Measurements from ENCODE around the gene TGFBR3.
A peak's percentile ranks its signal among the peaks of the same experiment; 100 is the strongest.

TGFBR3 gene

GRCh38 chr1:91704746-91705145 is 181.2 kb downstream of the TGFBR3 start:
- DNase-seq, result no peak

- no peak for DNase-seq
Observed at GRCh38 chr1:91703095-91703494, 182.9 kb downstream of the TGFBR3 start.

GRCh38 chr1:91701472-91701869 is 184.5 kb downstream of the TGFBR3 start:
- DNase-seq, result no peak

GRCh38 chr1:91700771-91701471 is 185.0 kb downstream of the TGFBR3 start:
- no peak for DNase-seq

- no peak for DNase-seq
Observed at GRCh38 chr1:91700332-91700731, 185.6 kb downstream of the TGFBR3 start.

GRCh38 chr1:91699339-91699974 is 186.5 kb downstream of the TGFBR3 start:
- DNase-seq, result no peak

- no peak for DNase-seq
Observed at GRCh38 chr1:91697861-91698260, 188.1 kb downstream of the TGFBR3 start.

- no peak for DNase-seq
Observed at GRCh38 chr1:91697416-91697815, 188.5 kb downstream of the TGFBR3 start.

- no peak for DNase-seq
Observed at GRCh38 chr1:91696321-91696720, 189.6 kb downstream of the TGFBR3 start.

- DNase-seq, result no peak
Observed at GRCh38 chr1:91693557-91693956, 192.4 kb downstream of the TGFBR3 start.

- DNase-seq, result no peak
Observed at GRCh38 chr1:91691525-91691924, 194.4 kb downstream of the TGFBR3 start.

- DNase-seq, result peak; percentile 24
Observed at GRCh38 chr1:91689641-91690481, 196.1 kb downstream of the TGFBR3 start.

- DNase-seq, result no peak
Observed at GRCh38 chr1:91687452-91687851, 198.5 kb downstream of the TGFBR3 start.

GRCh38 chr1:91685994-91686393 is 200.0 kb downstream of the TGFBR3 start:
- peak; percentile 27 for DNase-seq

GRCh38 chr1:91684481-91685196 is 201.3 kb downstream of the TGFBR3 start:
- no peak for DNase-seq

GRCh38 chr1:91683598-91683951 is 202.4 kb downstream of the TGFBR3 start:
- DNase-seq, result no peak

GRCh38 chr1:91682882-91683597 is 202.9 kb downstream of the TGFBR3 start:
- no peak for DNase-seq

GRCh38 chr1:91680556-91681155 is 205.3 kb downstream of the TGFBR3 start:
- DNase-seq, result no peak

- DNase-seq, result no peak
Observed at GRCh38 chr1:91679446-91679845, 206.5 kb downstream of the TGFBR3 start.

- no peak for DNase-seq
Observed at GRCh38 chr1:91676030-91676429, 209.9 kb downstream of the TGFBR3 start.

GRCh38 chr1:91674107-91674506 is 211.8 kb downstream of the TGFBR3 start:
- no peak for DNase-seq

GRCh38 chr1:91673613-91674012 is 212.3 kb downstream of the TGFBR3 start:
- DNase-seq, result no peak

All from NCI-H446 treated with DMSO at 0.1 percent for 48 hours (cell line).